Muscle of leg (tissue), 11 donors: ENCODE results near the gene APBA2. TPM values are rescaled to one million over a fixed set of nuclear protein-coding genes. Genes with fewer than 3 reads are reported as not detected.

Source experiments
- DNase-seq: peaks from one replicate; pipeline ENCODE4 v3.0.0; 2013
- H3K27ac ChIP-seq: one replicate; pipeline ENCODE4 v1.5.1; 2013; ENCODE audit warnings: mild to moderate bottlenecking, low read length, control low read depth
- H3K27me3 ChIP-seq: one replicate; pipeline ENCODE4 v1.6.1; 2013; ENCODE audit warnings: low read length; ENCODE audit not compliant: control insufficient read depth, insufficient read depth
- H3K36me3 ChIP-seq: one replicate; pipeline ENCODE4 v1.6.1; 2013; ENCODE audit warnings: low read length; ENCODE audit not compliant: control insufficient read depth, insufficient read depth
- H3K4me1 ChIP-seq: one replicate; pipeline ENCODE4 v1.6.1; 2013; ENCODE audit warnings: low read length; ENCODE audit not compliant: control insufficient read depth, insufficient read depth
- H3K4me3 ChIP-seq: one replicate; pipeline ENCODE4 v1.5.1; 2013; ENCODE audit warnings: low read length, control low read depth
- H3K9me3 ChIP-seq: replicated peaks from 2 replicates; pipeline ENCODE4 v1.6.1; 2013; ENCODE audit warnings: low read depth, low read length; ENCODE audit not compliant: control insufficient read depth
- WGBS: methylation state at CpG from one replicate; pipeline ENCODE4 v1.1.5; 2013; ENCODE audit warnings: missing lambda C conversion rate; ENCODE audit not compliant: insufficient coverage; 5-methylcytosine and 5-hydroxymethylcytosine counted together
- polyA plus RNA-seq, 8 donors: library from polyadenylated mRNA; unstranded; fragments of 120-200 nt; gene quantifications; one replicate each; pipeline versions ENCODE4 v1.2.1 to v1.2.3, GENCODE V29; 2013; ENCODE audit warnings: inconsistent platforms in 1 of 8, low replicate concordance in 1 of 8; ENCODE audit not compliant: insufficient read length in 8 of 8, insufficient read depth in 1 of 8
- total RNA-seq: library from RNA; stranded (reverse); fragments of 120-200 nt; gene quantifications from one replicate; pipeline ENCODE4 v1.2.4, GENCODE V29; 2013

The APBA2 gene
- total and polyA plus RNA-seq, 9 donors = 4.0 to 9.7 (median 5.7) TPM

DNA sequence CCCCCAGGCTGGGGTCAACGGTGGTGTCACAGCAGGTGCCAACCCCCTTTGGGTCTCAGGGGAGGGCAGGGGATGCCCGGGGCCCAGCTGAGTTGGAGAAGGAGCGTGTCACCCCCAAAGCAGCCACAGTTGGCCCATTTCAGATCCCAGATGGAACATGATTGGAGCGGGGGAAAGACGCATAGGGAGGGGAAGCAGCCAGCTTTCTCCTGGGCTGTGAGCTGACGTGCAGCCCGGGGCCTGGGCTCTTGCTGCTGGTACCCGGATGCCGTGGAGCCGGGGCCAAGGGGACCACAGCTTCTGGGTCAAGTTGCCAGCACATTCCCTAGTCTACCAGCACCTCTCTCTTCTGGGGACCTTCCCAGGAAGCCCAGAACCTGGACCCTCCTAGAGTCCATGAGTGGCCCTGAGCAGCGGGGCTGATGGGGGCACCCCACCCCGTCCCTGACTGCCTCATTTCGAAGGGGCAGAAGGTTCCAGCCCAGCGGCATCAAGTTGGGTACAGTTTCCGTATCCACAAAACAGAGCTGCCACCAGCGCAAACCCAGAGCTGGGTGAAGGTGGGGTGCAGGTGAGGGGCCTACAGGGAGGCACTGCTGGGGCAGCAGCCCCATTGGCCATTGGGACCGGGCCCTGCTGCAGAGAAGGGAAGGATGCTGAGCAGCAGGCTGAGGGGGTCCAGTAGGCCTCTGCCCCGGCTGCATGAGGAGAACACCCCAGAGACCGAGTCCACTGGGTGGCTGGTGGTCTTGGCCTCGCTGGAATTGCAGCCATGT, 235.0 kb downstream of the APBA2 start:
- no peaks in the 10 kb centered on the region for H3K9me3 ChIP-seq
- 77% methylated on average over 20 of the region's 20 CpGs for WGBS
- H3K4me1 ChIP-seq = peaks cover 1% of the 10 kb centered on the region
- H3K36me3 ChIP-seq = no peaks in the 10 kb centered on the region
- DNase-seq = no peak
- H3K4me3 ChIP-seq = no peak overlapping the region
- peaks cover 3% of the 10 kb centered on the region for H3K27me3 ChIP-seq
- H3K27ac ChIP-seq = no peak overlapping the region

DNA sequence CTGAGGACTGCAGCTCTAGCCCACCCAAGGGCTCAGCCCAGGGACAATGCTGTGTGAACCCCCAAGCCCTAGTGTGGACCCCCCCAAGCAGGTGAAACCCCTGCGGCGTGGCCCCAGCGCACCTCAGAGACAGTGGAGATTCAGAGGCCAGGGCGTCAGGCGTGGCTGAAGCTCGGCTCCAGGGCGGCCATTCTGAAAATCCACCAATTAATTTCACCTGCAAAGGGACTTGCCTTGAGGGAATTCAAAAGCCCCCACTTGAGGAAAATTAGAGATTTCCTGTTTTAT, 235.5 kb downstream of the APBA2 start:
- Histone ChIP-seq H3K36me3 (no peaks in the 10 kb centered on the region), H3K27me3 (no peaks in the 10 kb centered on the region), H3K27ac (no peak overlapping the region), H3K4me3 (no peak overlapping the region), H3K9me3 (no peaks in the 10 kb centered on the region), H3K4me1 (no peaks in the 10 kb centered on the region)
- WGBS = 70% methylated on average over 3 of the region's 7 CpGs
- no peak for DNase-seq

DNA sequence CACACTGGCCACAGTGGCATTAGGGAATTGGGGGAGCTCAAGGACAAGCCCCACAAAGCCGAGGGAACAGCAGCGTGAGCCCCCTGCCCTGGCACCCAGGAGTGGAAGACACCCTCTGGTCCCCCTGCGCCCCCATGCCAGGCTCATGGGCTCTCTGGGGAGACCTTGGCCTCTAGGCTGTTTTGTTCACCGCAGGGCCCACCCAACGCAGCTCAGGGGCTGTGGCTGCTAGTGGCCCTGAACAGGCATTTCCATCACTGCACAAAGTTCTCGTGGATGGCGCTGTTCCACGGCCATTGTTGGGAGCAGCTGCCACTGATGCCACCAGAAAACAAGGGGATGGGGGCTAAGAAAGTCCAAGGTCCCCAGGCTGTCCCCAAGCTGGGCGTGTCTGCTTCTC, 236.1 kb downstream of the APBA2 start:
- WGBS = 74% methylated on average over 9 of the region's 9 CpGs
- Histone ChIP-seq H3K4me1 (no peaks in the 10 kb centered on the region), H3K9me3 (no peaks in the 10 kb centered on the region), H3K4me3 (no peak overlapping the region), H3K27ac (no peak overlapping the region), H3K36me3 (no peaks in the 10 kb centered on the region), H3K27me3 (no peaks in the 10 kb centered on the region)
- DNase-seq = no peak

DNA sequence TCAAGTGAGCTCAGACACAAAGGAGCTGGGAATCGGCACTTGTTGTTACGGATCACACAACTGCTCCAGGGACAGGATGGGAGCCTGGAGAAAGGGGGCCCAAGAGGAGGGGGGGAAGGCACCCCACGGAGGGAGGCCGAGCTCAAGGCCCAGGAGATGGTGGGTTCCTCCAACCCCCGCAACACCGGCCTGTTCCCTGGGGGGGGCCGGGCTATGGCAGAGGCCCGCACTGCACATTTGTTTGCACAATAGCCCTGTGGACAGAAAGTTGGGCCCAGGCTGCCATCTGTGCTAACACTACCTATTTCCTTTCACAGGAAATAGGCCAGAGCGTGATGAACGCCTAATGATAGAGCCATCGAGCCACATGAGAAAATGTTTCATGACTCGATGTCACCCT, 236.7 kb downstream of the APBA2 start:
- no peaks in the 10 kb centered on the region for H3K36me3 ChIP-seq
- H3K4me3 ChIP-seq = no peak overlapping the region
- no peaks in the 10 kb centered on the region for H3K4me1 ChIP-seq
- DNase-seq = no peak
- WGBS = 69% methylated on average over 8 of the region's 12 CpGs
- peaks cover under 1% of the 10 kb centered on the region for H3K27me3 ChIP-seq
- H3K9me3 ChIP-seq = no peaks in the 10 kb centered on the region
- no peak overlapping the region for H3K27ac ChIP-seq

DNA sequence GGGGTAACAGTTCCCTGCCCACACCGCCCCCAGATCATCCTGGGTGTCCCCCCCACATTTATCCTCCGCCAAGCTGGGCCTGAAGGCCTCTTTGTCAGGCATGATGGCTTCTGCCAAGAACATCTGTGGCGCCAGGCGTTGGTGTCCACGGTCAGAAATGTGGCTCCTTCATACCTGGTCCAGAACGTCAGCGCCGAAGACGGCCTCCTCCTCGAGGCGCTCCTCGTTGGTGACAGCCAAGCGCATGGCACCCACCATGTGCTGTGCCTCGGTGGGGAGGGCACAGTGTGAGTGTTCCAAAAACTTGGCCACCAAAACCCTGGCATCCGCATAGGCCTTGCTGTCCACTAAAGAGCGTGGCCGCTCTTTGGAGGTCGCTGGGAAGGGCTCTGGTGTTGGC, 237.4 kb downstream of the APBA2 start:
- no peaks in the 10 kb centered on the region for H3K4me1 ChIP-seq
- H3K9me3 ChIP-seq = no peaks in the 10 kb centered on the region
- H3K4me3 ChIP-seq = no peak overlapping the region
- no peak overlapping the region for H3K27ac ChIP-seq
- no peak for DNase-seq
- WGBS = 91% methylated on average over 18 of the region's 18 CpGs
- H3K36me3 ChIP-seq = no peaks in the 10 kb centered on the region
- peaks cover 2% of the 10 kb centered on the region for H3K27me3 ChIP-seq

DNA sequence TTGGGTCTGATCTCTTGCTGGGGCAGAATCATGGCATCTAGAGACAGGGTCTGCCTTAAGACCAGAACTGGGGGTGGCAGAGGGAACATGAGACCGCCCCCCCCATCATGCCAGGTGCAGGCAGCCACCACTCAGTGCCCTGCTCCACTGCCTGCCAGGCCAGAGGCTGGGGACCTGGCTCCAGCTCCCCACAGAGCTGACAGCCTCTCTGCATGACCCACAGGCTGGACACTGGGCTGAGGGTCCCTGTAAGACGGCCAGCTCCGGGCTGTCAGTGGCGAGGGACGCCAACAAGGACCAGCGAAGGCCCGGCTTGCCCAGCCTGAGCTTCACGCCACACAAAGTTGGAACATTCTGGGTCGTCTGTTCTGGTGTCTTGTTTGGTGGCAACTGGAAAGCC, 238.2 kb downstream of the APBA2 start:
- H3K9me3 ChIP-seq = no peaks in the 10 kb centered on the region
- H3K27ac ChIP-seq = no peak overlapping the region
- no peaks in the 10 kb centered on the region for H3K36me3 ChIP-seq
- no peak overlapping the region for H3K4me3 ChIP-seq
- WGBS = 84% methylated on average over 8 of the region's 9 CpGs
- no peaks in the 10 kb centered on the region for H3K4me1 ChIP-seq
- H3K27me3 ChIP-seq = peaks cover 2% of the 10 kb centered on the region
- no peak for DNase-seq

DNA sequence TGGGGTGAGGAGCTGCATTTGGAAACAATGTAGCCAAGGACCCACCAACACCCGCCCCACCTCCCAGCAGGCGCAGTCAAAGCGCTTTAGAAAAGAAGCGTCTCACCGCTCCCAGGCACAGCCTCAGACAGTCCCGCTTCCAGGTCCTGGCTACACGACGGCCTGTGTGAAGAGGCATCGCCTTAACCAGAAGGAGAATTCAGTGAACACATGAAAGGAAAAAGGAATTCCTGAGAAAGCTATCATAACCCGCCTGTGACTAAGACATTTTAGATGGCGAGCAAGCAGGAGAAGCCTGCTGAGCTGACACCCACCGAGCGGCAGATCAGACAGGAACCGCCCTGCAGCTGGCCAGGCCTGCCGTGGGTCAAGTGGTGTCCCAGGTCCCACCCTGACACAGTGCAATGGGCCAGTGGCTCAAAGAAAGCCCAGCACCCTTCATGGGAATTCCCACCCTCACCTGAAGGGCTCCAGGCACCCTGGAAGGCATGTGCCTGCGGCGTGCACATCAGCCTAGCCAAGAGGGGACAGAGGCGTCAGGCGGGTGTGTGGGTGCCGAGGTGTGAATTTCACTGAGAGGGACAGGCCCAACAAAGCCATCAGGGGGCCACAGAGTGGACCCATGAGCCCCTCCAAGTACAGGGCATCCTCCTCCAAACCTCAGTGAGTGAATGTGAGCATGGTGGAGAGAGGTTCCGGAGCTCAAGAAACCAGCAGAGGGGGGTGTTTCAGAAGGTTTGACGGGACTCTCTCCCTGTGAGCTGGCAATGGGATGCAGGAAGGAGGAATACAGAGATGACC, 239.0 kb downstream of the APBA2 start:
- Histone ChIP-seq H3K9me3 (no peaks in the 10 kb centered on the region), H3K4me1 (no peaks in the 10 kb centered on the region), H3K27ac (no peak overlapping the region), H3K27me3 (peaks cover 2% of the 10 kb centered on the region), H3K4me3 (no peak overlapping the region), H3K36me3 (no peaks in the 10 kb centered on the region)
- peak; percentile 38 for DNase-seq
- 51% methylated on average over 14 of the region's 22 CpGs for WGBS

DNA sequence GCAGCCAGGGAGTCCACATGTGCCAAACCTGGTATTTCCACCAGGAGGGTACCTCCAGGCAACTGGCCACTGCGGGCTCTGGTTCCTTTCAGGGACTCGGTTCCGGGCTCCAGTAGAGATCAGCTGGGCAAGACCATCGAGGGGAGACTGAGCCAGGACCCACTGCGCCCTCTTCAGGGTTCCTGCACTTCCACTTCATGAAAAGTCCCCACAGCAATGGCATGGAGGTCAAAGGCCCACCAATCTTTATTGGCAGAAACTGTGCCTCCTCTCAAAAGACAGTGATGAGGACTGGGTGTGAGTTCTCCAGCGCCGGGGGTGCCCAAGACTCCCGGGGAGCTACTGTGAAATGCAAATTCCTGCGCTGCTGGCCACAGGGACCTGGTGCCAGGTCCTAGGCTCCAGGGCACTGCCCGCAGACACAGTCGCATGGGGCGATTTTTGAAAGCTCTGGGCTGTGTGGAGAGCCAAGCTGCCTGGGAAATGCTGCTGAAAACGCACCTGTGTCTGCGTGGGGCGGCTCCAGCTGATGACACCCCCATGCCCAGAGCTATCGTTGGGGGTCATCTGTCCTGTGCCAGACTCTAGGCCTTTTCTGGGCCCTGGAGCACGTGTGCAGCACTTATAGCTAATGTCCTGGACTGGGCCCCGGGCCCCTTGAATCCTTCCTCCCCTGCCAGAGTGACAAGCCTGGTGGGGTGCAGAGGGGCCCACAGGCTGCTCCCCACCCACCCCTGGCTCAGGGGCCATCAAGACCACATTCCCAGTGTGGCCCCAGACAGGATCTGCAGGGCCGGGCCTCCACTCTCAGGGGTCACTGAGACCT, 239.8 kb downstream of the APBA2 start:
- Histone ChIP-seq H3K4me3 (no peak overlapping the region), H3K9me3 (no peaks in the 10 kb centered on the region), H3K27ac (no peak overlapping the region), H3K4me1 (no peaks in the 10 kb centered on the region), H3K36me3 (no peaks in the 10 kb centered on the region), H3K27me3 (peaks cover 2% of the 10 kb centered on the region)
- DNase-seq = no peak
- 91% methylated on average over 17 of the region's 19 CpGs for WGBS

DNA sequence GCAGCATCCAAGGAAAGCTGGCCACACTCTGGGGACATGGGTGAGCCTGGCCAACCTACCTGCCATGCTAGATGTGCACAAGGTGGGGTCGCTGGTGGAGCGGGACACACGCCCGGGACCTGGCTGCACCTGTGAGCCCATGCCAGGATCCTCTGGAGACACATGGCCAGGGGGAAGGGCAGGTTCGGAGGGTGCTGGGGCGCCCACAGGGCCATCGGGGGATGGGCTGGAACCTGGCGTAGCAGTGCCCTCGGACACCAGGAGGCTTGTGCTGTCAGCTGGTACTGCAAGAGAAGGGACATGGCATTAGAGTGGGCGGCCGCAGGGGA, 240.4 kb downstream of the APBA2 start:
- H3K4me1 ChIP-seq = no peaks in the 10 kb centered on the region
- DNase-seq = no peak
- no peaks in the 10 kb centered on the region for H3K36me3 ChIP-seq
- no peak overlapping the region for H3K27ac ChIP-seq
- H3K27me3 ChIP-seq = peaks cover 2% of the 10 kb centered on the region
- no peaks in the 10 kb centered on the region for H3K9me3 ChIP-seq
- H3K4me3 ChIP-seq = no peak overlapping the region
- WGBS = 88% methylated on average over 10 of the region's 11 CpGs

DNA sequence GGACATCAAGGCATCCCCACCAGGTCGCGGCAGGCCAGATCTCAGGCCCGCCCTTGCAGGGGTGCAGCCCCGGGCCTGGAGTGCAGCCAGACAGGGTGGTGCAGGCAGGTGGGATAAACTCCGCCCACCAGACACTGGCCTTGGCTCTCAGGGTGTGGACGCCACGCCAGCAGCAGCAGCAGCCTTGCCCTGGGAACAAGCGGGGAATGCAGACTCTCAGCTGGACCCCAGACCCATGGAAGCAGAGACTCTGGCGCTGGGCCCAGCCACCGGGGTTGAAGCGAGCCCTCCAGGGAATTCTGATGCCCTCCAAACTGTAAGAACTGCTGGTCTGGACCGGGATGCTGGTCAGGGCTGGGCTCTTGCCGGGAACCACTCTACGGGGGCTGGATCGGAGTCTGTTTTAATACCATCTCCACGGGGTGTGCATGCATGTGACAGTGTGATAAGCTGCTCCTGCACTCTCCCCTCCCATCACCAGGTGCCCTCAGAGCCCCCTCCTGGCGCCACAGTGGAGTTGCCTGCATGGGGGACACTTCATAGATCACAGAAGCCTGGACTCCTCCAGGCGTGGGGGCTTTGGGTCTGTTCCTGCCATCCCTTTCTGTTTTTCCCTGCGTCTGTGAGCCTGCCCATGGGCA, 241.2 kb downstream of the APBA2 start:
- Histone ChIP-seq H3K27me3 (peaks cover 2% of the 10 kb centered on the region), H3K9me3 (no peaks in the 10 kb centered on the region), H3K27ac (no peak overlapping the region), H3K36me3 (no peaks in the 10 kb centered on the region), H3K4me1 (no peaks in the 10 kb centered on the region), H3K4me3 (no peak overlapping the region)
- 64% methylated on average over 18 of the region's 19 CpGs for WGBS
- no peak for DNase-seq
